Ishikawa (cell line): Measurements from ENCODE around the gene CACNA2D4.

Source experiments
- CEBPB ChIP-seq: IDR thresholded peaks from 2 replicates; pipeline ENCODE4 v1.6.1; 2012
- CREB1 ChIP-seq: IDR thresholded peaks from 2 replicates; pipeline ENCODE4 v1.6.1; 2012; ENCODE audit warnings: low read depth
- EGR1 ChIP-seq: IDR thresholded peaks from 2 replicates; pipeline ENCODE4 v1.6.1; 2012
- EP300 ChIP-seq: IDR thresholded peaks from 2 replicates; pipeline ENCODE4 v1.6.1; 2012; ENCODE audit warnings: borderline replicate concordance
- FOXM1 ChIP-seq: IDR thresholded peaks from 2 replicates; pipeline ENCODE4 v1.6.1; 2012; ENCODE audit warnings: low read depth, borderline replicate concordance
- MAX ChIP-seq: IDR thresholded peaks from 2 replicates; pipeline ENCODE4 v1.6.1; 2012
- NFIC ChIP-seq: IDR thresholded peaks from 2 replicates; pipeline ENCODE4 v1.6.1; 2012
- RAD21 ChIP-seq: IDR thresholded peaks from 2 replicates; pipeline ENCODE4 v1.6.1; 2012; ENCODE audit warnings: low read depth
- REST ChIP-seq: IDR thresholded peaks from 2 replicates; pipeline ENCODE4 v1.6.1; 2012; ENCODE audit warnings: low read depth, mild to moderate bottlenecking
- TAF1 ChIP-seq: IDR thresholded peaks from 2 replicates; pipeline ENCODE4 v1.6.1; 2012; ENCODE audit warnings: low read depth, mild to moderate bottlenecking
- TCF12 ChIP-seq: IDR thresholded peaks from 2 replicates; pipeline ENCODE4 v1.6.1; 2012; ENCODE audit warnings: low read depth
- TEAD4 ChIP-seq: IDR thresholded peaks from 2 replicates; pipeline ENCODE4 v1.6.1; 2012
- USF1 ChIP-seq: IDR thresholded peaks from 2 replicates; pipeline ENCODE4 v1.6.1; 2012
- YY1 ChIP-seq: IDR thresholded peaks from 2 replicates; pipeline ENCODE4 v1.6.1; 2012; ENCODE audit warnings: low read depth
- ZBTB7A ChIP-seq: IDR thresholded peaks from 2 replicates; pipeline ENCODE4 v1.6.1; 2012; ENCODE audit warnings: low read depth

CACNA2D4 gene

GRCh38 chr12:1798641-1799020 lies 119.8 kb downstream of the CACNA2D4 start:
- TF ChIP-seq YY1 (no peak), FOXM1 (no peak), EP300 (no peak), TCF12 (no peak), ZBTB7A (no peak), RAD21 (no peak), EGR1 (no peak), NFIC (no peak), MAX (no peak), USF1 (no peak), REST (no peak), CREB1 (no peak), TAF1 (no peak), CEBPB (no peak), TEAD4 (no peak)

GRCh38 chr12:1797991-1798640 lies 120.3 kb downstream of the CACNA2D4 start:
- TF ChIP-seq TAF1 (no peak), MAX (no peak), REST (no peak)

GRCh38 chr12:1797011-1797901 lies 121.2 kb downstream of the CACNA2D4 start:
- TF ChIP-seq CREB1 (no peak), TCF12 (no peak), NFIC (no peak), EGR1 (no peak), TEAD4 (no peak), CEBPB (no peak), ZBTB7A (no peak), EP300 (no peak)

- TF ChIP-seq RAD21, result no peak
- no peak for TF ChIP-seq EP300
- no peak for TF ChIP-seq CREB1
- TF ChIP-seq ZBTB7A, result no peak
- TF ChIP-seq USF1, result no peak
- TF ChIP-seq YY1, result no peak
- no peak for TF ChIP-seq TEAD4
- no peak for TF ChIP-seq FOXM1
- TF ChIP-seq NFIC, result no peak
- no peak for TF ChIP-seq CEBPB
Measured at GRCh38 chr12:1796515-1797010, 121.9 kb downstream of the CACNA2D4 start.

- peak; percentile 91 for TF ChIP-seq MAX
- no peak for TF ChIP-seq REST
- no peak for TF ChIP-seq TEAD4
- no peak for TF ChIP-seq FOXM1
- TF ChIP-seq RAD21, result peak; percentile 92
- no peak for TF ChIP-seq CEBPB
- TF ChIP-seq CREB1, result no peak
- TF ChIP-seq NFIC, result no peak; the same call in 1 of the 2 replicates
- TF ChIP-seq YY1, result peak; percentile 27; the same call in 1 of the 2 replicates
- no peak for TF ChIP-seq USF1
- TF ChIP-seq TCF12, result no peak
- TF ChIP-seq TAF1, result peak; percentile 36; the same call in 1 of the 2 replicates
- no peak; the same call in 1 of the 2 replicates for TF ChIP-seq EGR1
Measured at GRCh38 chr12:1795785-1796514, 122.5 kb downstream of the CACNA2D4 start.
